ENCODE measurements around the gene YIPF4.
"Not testable (repeated sequence)": the region's sequence is repeated elsewhere in the genome, so short reads cannot be mapped to it uniquely, and the experiment has no call there.

The YIPF4 gene

DNA sequence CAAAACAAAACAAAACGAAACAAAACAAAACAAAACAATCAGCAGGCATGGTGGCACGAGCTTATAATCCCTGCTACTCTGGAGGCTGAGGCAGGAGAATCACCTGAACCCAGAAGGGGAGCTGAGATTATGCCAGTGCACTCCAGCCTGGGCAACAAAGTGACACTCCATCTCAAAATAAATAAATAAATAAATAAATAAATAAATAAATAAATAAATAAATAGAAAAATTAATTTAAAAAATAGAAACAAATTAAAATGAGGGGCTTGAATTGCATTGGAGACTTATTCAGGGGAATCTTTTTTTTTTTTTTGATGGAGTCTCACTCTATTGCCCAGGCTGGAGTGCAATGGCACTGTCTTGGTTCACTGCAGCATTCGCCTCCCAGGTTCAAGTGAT, 73.1 kb downstream of the YIPF4 start:
- not testable (repeated sequence) for H3K27me3 ChIP-seq (ENCODE audit: insufficient read depth, low read length, poor library complexity); DNase-seq; H3K4me3 ChIP-seq (ENCODE audit: low read length); H3K4ac ChIP-seq (ENCODE audit: low read depth, low read length); H2BK5ac ChIP-seq (ENCODE audit: low read length); H3K79me1 ChIP-seq (ENCODE audit: low read length); H3K9ac ChIP-seq (ENCODE audit: low read length); H3K4me2 ChIP-seq (ENCODE audit: low read length); H4K5ac ChIP-seq (ENCODE audit: low read length); H3K27ac ChIP-seq (ENCODE audit: low read depth, low read length); H2AK5ac ChIP-seq (ENCODE audit: low read length); H3K79me2 ChIP-seq (ENCODE audit: control insufficient read depth, insufficient read depth, low read length); H3K56ac ChIP-seq (ENCODE audit: low read length); H4K8ac ChIP-seq (ENCODE audit: low read depth, low read length); H3K18ac ChIP-seq (ENCODE audit: low read length); H3K4me1 ChIP-seq (ENCODE audit: control insufficient read depth, low read depth, low read length); H2BK15ac ChIP-seq (replicated peaks; ENCODE audit: low read depth); H2BK120ac ChIP-seq (ENCODE audit: low read depth, low read length); H3K23ac ChIP-seq (ENCODE audit: low read length); H3K36me3 ChIP-seq (ENCODE audit: control insufficient read depth, insufficient read depth, low read length)
- no CpG with 5 or more reads among the region's 3 CpGs for whole genome bisulfite sequencing (ENCODE audit: extremely low coverage, insufficient coverage, low lambda C conversion rate)

DNA sequence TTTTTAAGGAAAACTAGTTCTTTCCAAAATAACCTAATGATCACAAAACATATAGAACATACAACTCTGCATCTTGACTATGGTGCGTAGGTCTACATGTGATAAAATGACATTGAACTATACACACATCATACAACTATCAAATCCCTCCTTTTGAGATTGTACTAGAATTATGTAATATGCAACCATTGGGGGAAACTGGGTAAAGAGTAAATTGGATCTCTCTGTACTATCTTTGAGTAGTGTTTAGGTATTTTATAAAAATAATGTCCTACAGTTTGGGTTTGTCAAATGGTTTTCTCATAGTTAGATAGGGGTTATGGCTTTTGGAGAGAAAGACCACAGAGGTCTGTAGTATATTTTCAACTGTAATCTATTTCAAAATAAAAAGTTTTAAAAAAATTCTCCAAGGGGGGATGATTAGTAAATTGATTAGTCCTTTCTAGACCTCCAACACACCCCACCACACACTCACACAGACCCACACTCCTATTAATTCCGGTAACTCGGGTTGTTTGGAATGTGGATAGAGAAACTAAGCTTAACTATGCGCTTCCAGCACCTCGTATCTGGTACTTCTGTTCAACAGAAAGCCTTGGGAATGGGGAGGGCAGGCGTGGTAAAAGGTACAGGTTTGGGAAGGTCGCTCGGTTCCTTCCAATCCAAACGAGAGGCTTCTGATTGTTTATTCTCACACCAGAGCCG, 78.4 kb downstream of the YIPF4 start:
- peak overlapping the region; percentile 85 for H3K4me3 ChIP-seq (ENCODE audit: low read length)
- H3K36me3 ChIP-seq (ENCODE audit: control insufficient read depth, insufficient read depth, low read length) = no peaks in the 10 kb centered on the region
- peaks cover 3% of the 10 kb centered on the region for H3K4me1 ChIP-seq (ENCODE audit: control insufficient read depth, low read depth, low read length)
- H2AK5ac ChIP-seq (ENCODE audit: low read length) = no peak overlapping the region
- peaks cover 4% of the 10 kb centered on the region for H3K79me1 ChIP-seq (ENCODE audit: low read length)
- H4K5ac ChIP-seq (ENCODE audit: low read length) = peak overlapping the region; percentile 81
- peak overlapping the region; percentile 98 for H3K9ac ChIP-seq (ENCODE audit: low read length)
- no peak overlapping the region for H3K23ac ChIP-seq (ENCODE audit: low read length)
- H3K27ac ChIP-seq (ENCODE audit: low read depth, low read length) = peak overlapping the region; percentile 96
- DNase-seq = peak; percentile 79
- no peaks in the 10 kb centered on the region for H3K27me3 ChIP-seq (ENCODE audit: insufficient read depth, low read length, poor library complexity)
- peak overlapping the region; percentile 88 for H2BK5ac ChIP-seq (ENCODE audit: low read length)
- H4K8ac ChIP-seq (ENCODE audit: low read depth, low read length) = no peak overlapping the region
- no CpG with 5 or more reads among the region's 10 CpGs for WGBS (ENCODE audit: extremely low coverage, insufficient coverage, low lambda C conversion rate)
- H2BK120ac ChIP-seq (ENCODE audit: low read depth, low read length) = no peak overlapping the region
- H2BK15ac ChIP-seq (replicated peaks; ENCODE audit: low read depth) = no peak overlapping the region
- H3K79me2 ChIP-seq (ENCODE audit: control insufficient read depth, insufficient read depth, low read length) = peaks cover 36% of the 10 kb centered on the region
- H3K4ac ChIP-seq (ENCODE audit: low read depth, low read length) = peak overlapping the region; percentile 73
- peak overlapping the region; percentile 99 for H3K56ac ChIP-seq (ENCODE audit: low read length)
- peak overlapping the region; percentile 68 for H3K18ac ChIP-seq (ENCODE audit: low read length)
- H3K4me2 ChIP-seq (ENCODE audit: low read length) = peak overlapping the region; percentile 83

DNA sequence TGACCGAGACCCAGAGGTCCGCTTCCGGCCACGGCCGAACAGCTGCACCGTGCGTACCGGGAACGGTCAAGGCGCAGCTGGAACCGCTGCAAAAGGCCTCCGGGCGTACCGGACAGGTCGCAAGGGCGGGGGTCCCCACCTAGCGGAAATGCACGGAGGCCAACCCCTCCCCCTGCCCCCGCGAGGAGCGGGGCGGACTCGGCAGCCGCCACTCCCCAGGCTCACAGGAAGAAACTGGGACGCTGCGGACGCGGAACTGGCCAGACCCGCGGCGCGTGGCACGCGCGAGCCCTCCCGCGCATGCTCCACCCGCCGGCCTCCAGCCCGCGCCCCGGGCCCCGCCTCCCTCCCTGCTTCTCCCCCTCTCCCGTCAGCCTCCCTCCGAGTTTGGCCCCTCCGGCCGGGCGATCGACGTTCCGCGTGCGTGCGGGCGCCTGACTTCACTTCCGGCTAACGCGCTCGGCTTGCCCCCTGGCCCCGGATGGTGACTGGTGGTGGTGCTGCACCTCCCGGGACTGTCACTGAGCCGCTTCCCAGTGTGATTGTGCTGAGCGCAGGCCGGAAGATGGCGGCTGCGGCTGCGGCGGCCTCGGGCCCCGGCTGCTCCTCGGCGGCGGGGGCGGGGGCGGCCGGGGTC, 79.1 kb downstream of the YIPF4 start, which contains the start of gene BIRC6:
Gene BIRC6, plus strand, starts transcription at position 343 of the 637 bp plus-strand sequence. Its CDS starts 139 bp downstream, at position 482.
- DNase-seq = peak; percentile 99
- peaks cover 4% of the 10 kb centered on the region for H3K79me1 ChIP-seq (ENCODE audit: low read length)
- H3K9ac ChIP-seq (ENCODE audit: low read length) = peak within 1 kb of the TSS; percentile 99
- H3K4me3 ChIP-seq (ENCODE audit: low read length) = peak within 1 kb of the TSS; percentile 99
- H2AK5ac ChIP-seq (ENCODE audit: low read length) = no peak within 1 kb of the TSS
- H3K4ac ChIP-seq (ENCODE audit: low read depth, low read length) = peak within 1 kb of the TSS; percentile 73
- H3K4me2 ChIP-seq (ENCODE audit: low read length) = peak within 1 kb of the TSS; percentile 83
- peaks cover 42% of the 10 kb centered on the region for H3K79me2 ChIP-seq (ENCODE audit: control insufficient read depth, insufficient read depth, low read length)
- H2BK5ac ChIP-seq (ENCODE audit: low read length) = peak within 1 kb of the TSS; percentile 88
- H3K27me3 ChIP-seq (ENCODE audit: insufficient read depth, low read length, poor library complexity) = no peaks in the 10 kb centered on the region
- peaks cover 3% of the 10 kb centered on the region for H3K4me1 ChIP-seq (ENCODE audit: control insufficient read depth, low read depth, low read length)
- H2BK15ac ChIP-seq (replicated peaks; ENCODE audit: low read depth) = no peak within 1 kb of the TSS
- no peak within 1 kb of the TSS for H2BK120ac ChIP-seq (ENCODE audit: low read depth, low read length)
- peak within 1 kb of the TSS; percentile 68 for H3K18ac ChIP-seq (ENCODE audit: low read length)
- no peak within 1 kb of the TSS for H4K8ac ChIP-seq (ENCODE audit: low read depth, low read length)
- no peaks in the 10 kb centered on the region for H3K36me3 ChIP-seq (ENCODE audit: control insufficient read depth, insufficient read depth, low read length)
- H3K23ac ChIP-seq (ENCODE audit: low read length) = peak within 1 kb of the TSS; percentile 94
- peak within 1 kb of the TSS; percentile 81 for H4K5ac ChIP-seq (ENCODE audit: low read length)
- no CpG with 5 or more reads among the region's 76 CpGs for WGBS (ENCODE audit: extremely low coverage, insufficient coverage, low lambda C conversion rate)
- peak within 1 kb of the TSS; percentile 99 for H3K56ac ChIP-seq (ENCODE audit: low read length)
- peak within 1 kb of the TSS; percentile 96 for H3K27ac ChIP-seq (ENCODE audit: low read depth, low read length)

- peak; percentile 70 for DNase-seq
- peak overlapping the region; percentile 87 for H2BK5ac ChIP-seq (ENCODE audit: low read length)
- WGBS (ENCODE audit: extremely low coverage, insufficient coverage, low lambda C conversion rate) = no CpG with 5 or more reads among the region's 65 CpGs
These were observed 79.8 kb downstream of the YIPF4 start for GRCh38 chr2:32357318-32358110.

DNA sequence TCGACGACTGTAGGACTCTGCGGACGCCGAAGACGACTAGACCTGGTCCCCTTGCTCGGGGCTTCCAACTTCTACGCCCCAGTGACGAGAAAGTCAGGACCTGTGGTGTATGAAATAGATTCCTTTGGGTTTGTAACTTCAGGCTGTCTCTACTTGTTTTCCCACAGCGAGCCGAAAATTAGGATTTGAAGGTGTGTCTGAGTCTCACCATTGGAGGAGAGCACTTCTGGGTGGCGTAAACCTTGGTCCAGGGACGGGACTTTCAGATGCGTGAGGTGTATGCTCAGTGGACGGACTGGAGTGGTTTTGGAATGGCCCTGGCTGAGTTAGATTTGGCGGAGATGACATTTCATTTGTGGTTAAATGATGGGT, 80.4 kb downstream of the YIPF4 start:
- Histone ChIP-seq H3K9ac (ENCODE audit: low read length) (peak overlapping the region; percentile 92), H3K27ac (ENCODE audit: low read depth, low read length) (peak overlapping the region; percentile 6)
- DNase-seq = peak; percentile 42

More at GRCh38 chr2:32357318-32358110, 79.8 kb downstream of the YIPF4 start:
- Histone ChIP-seq H4K8ac (ENCODE audit: low read depth, low read length) (no peak overlapping the region), H3K18ac (ENCODE audit: low read length) (peak overlapping the region; percentile 54), H3K4me3 (ENCODE audit: low read length) (peak overlapping the region; percentile 99), H3K36me3 (ENCODE audit: control insufficient read depth, insufficient read depth, low read length) (no peaks in the 10 kb centered on the region), H2BK120ac (ENCODE audit: low read depth, low read length) (no peak overlapping the region), H3K79me1 (ENCODE audit: low read length) (peaks cover 4% of the 10 kb centered on the region), H3K4me1 (ENCODE audit: control insufficient read depth, low read depth, low read length) (peaks cover 3% of the 10 kb centered on the region), H3K56ac (ENCODE audit: low read length) (peak overlapping the region; percentile 99), H2AK5ac (ENCODE audit: low read length) (no peak overlapping the region), H3K79me2 (ENCODE audit: control insufficient read depth, insufficient read depth, low read length) (peaks cover 50% of the 10 kb centered on the region), H2BK15ac (replicated peaks; ENCODE audit: low read depth) (no peak overlapping the region), H3K4ac (ENCODE audit: low read depth, low read length) (peak overlapping the region; percentile 1), H3K27ac (ENCODE audit: low read depth, low read length) (peak overlapping the region; percentile 96), H4K5ac (ENCODE audit: low read length) (no peak overlapping the region), H3K9ac (ENCODE audit: low read length) (peak overlapping the region; percentile 99), H3K23ac (ENCODE audit: low read length) (peak overlapping the region; percentile 89), H3K4me2 (ENCODE audit: low read length) (peak overlapping the region; percentile 100), H3K27me3 (ENCODE audit: insufficient read depth, low read length, poor library complexity) (no peaks in the 10 kb centered on the region)

More for the DNA sequence above, 80.4 kb downstream of the YIPF4 start:
- H3K4me1 ChIP-seq (ENCODE audit: control insufficient read depth, low read depth, low read length) = peaks cover 3% of the 10 kb centered on the region
- H2BK120ac ChIP-seq (ENCODE audit: low read depth, low read length) = no peak overlapping the region
- H3K36me3 ChIP-seq (ENCODE audit: control insufficient read depth, insufficient read depth, low read length) = no peaks in the 10 kb centered on the region
- no peak overlapping the region for H4K5ac ChIP-seq (ENCODE audit: low read length)
- H3K18ac ChIP-seq (ENCODE audit: low read length) = peak overlapping the region; percentile 10
- H3K4me2 ChIP-seq (ENCODE audit: low read length) = peak overlapping the region; percentile 100
- peak overlapping the region; percentile 96 for H3K56ac ChIP-seq (ENCODE audit: low read length)
- peak overlapping the region; percentile 78 for H2BK5ac ChIP-seq (ENCODE audit: low read length)
- H3K4ac ChIP-seq (ENCODE audit: low read depth, low read length) = no peak overlapping the region
- H3K79me2 ChIP-seq (ENCODE audit: control insufficient read depth, insufficient read depth, low read length) = peaks cover 54% of the 10 kb centered on the region
- H2AK5ac ChIP-seq (ENCODE audit: low read length) = peak overlapping the region; percentile 58
- H3K27me3 ChIP-seq (ENCODE audit: insufficient read depth, low read length, poor library complexity) = no peaks in the 10 kb centered on the region
- peak overlapping the region; percentile 15 for H3K23ac ChIP-seq (ENCODE audit: low read length)
- H4K8ac ChIP-seq (ENCODE audit: low read depth, low read length) = no peak overlapping the region
- H2BK15ac ChIP-seq (replicated peaks; ENCODE audit: low read depth) = no peak overlapping the region
- peak overlapping the region; percentile 71 for H3K4me3 ChIP-seq (ENCODE audit: low read length)
- peaks cover 4% of the 10 kb centered on the region for H3K79me1 ChIP-seq (ENCODE audit: low read length)
- WGBS (ENCODE audit: extremely low coverage, insufficient coverage, low lambda C conversion rate) = no CpG with 5 or more reads among the region's 16 CpGs
